Neuronal stem cell (in vitro differentiated cells): Measurements from ENCODE around the gene GPHN.

ENCODE experiments used
- DNase-seq: peaks from one replicate; pipeline ENCODE4 v3.0.0-alpha.2; 2013; ENCODE audit warnings: low spot score
- H2AFZ ChIP-seq: one replicate; pipeline ENCODE4 v1.6.1; 2013; ENCODE audit warnings: mild to moderate bottlenecking, low read length, inconsistent platforms
- H2AK5ac ChIP-seq: 2 replicates; pipeline ENCODE4 v1.6.1; 2013; ENCODE audit warnings: low read depth, mild to moderate bottlenecking, inconsistent platforms, low read length, moderate library complexity, mixed read lengths
- H2BK120ac ChIP-seq: 2 replicates; pipeline ENCODE4 v1.6.1; 2013; ENCODE audit warnings: low read depth, mild to moderate bottlenecking, inconsistent platforms, low read length, moderate library complexity, mixed read lengths
- H2BK12ac ChIP-seq: one replicate; pipeline ENCODE4 v1.6.1; 2013; ENCODE audit warnings: low read length, inconsistent platforms
- H2BK15ac ChIP-seq: 2 replicates; pipeline ENCODE4 v1.6.1; 2013; ENCODE audit warnings: mild to moderate bottlenecking, low read length, inconsistent platforms, mixed read lengths
- H2BK5ac ChIP-seq: one replicate; pipeline ENCODE4 v1.6.1; 2013; ENCODE audit warnings: inconsistent platforms, mild to moderate bottlenecking, low read length, moderate library complexity
- H3K14ac ChIP-seq: one replicate; pipeline ENCODE4 v1.6.1; 2013; ENCODE audit warnings: low read length, inconsistent platforms
- H3K18ac ChIP-seq: 2 replicates; pipeline ENCODE4 v1.6.1; 2013; ENCODE audit warnings: low read length, inconsistent platforms
- H3K23ac ChIP-seq: 2 replicates; pipeline ENCODE4 v1.6.1; 2013; ENCODE audit warnings: low read depth, mild to moderate bottlenecking, mixed read lengths, low read length, inconsistent platforms; ENCODE audit not compliant: poor library complexity
- H3K27ac ChIP-seq: replicated peaks from 3 replicates; pipeline ENCODE4 v1.5.1; 2013; ENCODE audit warnings: low read length, inconsistent platforms
- H3K27me3 ChIP-seq, 3 experiments: 2 replicates each; pipeline ENCODE4 v1.6.1; 2013; ENCODE audit warnings: low read length in 3 of 3, mild to moderate bottlenecking in 2 of 3, inconsistent platforms in 1 of 3, low read depth in 1 of 3, mixed read lengths in 1 of 3, moderate library complexity in 1 of 3; ENCODE audit not compliant: control insufficient read depth in 3 of 3, insufficient read depth in 3 of 3
- H3K36me3 ChIP-seq, 2 donors: replicated peaks in 1 of 2; 2 replicates each; pipeline ENCODE4 v1.6.1; 2013; ENCODE audit warnings: low read length in 2 of 2; ENCODE audit not compliant: control insufficient read depth in 2 of 2, insufficient read depth in 2 of 2
- H3K4ac ChIP-seq: 2 replicates; pipeline ENCODE4 v1.6.1; 2013; ENCODE audit warnings: inconsistent platforms, mild to moderate bottlenecking, low read length, moderate library complexity
- H3K4me1 ChIP-seq, 2 donors: 1 replicate in 1 of 2; 2 replicates in 1 of 2; pipeline ENCODE4 v1.6.1; 2013; ENCODE audit warnings: low read length in 2 of 2, low read depth in 1 of 2; ENCODE audit not compliant: control insufficient read depth in 2 of 2, insufficient read depth in 1 of 2
- H3K4me2 ChIP-seq: one replicate; pipeline ENCODE4 v1.6.1; 2013; ENCODE audit warnings: mild to moderate bottlenecking, low read length, inconsistent platforms; ENCODE audit not compliant: insufficient read depth, poor library complexity, severe bottlenecking
- H3K4me3 ChIP-seq, 2 donors: 2 replicates each; pipeline ENCODE4 v1.5.1; 2013; ENCODE audit warnings: low read length in 2 of 2, mild to moderate bottlenecking in 2 of 2, inconsistent platforms in 1 of 2, moderate library complexity in 1 of 2
- H3K79me1 ChIP-seq: one replicate; pipeline ENCODE4 v1.6.1; 2013; ENCODE audit warnings: low read depth, mild to moderate bottlenecking, inconsistent platforms, low read length, moderate library complexity
- H3K9ac ChIP-seq: one replicate; pipeline ENCODE4 v1.6.1; 2013; ENCODE audit warnings: mild to moderate bottlenecking, low read depth, low read length, inconsistent platforms; ENCODE audit not compliant: poor library complexity
- H3K9me3 ChIP-seq, 2 donors: replicated peaks in 1 of 2; 2 replicates each; pipeline versions ENCODE3 to v1.6.1; 2013; ENCODE audit warnings: low read length in 2 of 2, mild to moderate bottlenecking in 2 of 2, inconsistent platforms in 1 of 2, low read depth in 1 of 2, mixed read lengths in 1 of 2, moderate library complexity in 1 of 2; ENCODE audit not compliant: control insufficient read depth in 2 of 2, insufficient read depth in 1 of 2
- H4K8ac ChIP-seq: one replicate; pipeline ENCODE4 v1.6.1; 2013; ENCODE audit warnings: low read depth, mild to moderate bottlenecking, inconsistent platforms, low read length, moderate library complexity
- H4K91ac ChIP-seq: one replicate; pipeline ENCODE4 v1.6.1; 2013; ENCODE audit warnings: low read length, low read depth, mild to moderate bottlenecking, inconsistent platforms; ENCODE audit not compliant: poor library complexity
- WGBS, 2 donors: extraction: QIAGEN DNeasy Blood & Tissue Kit; methylation state at CpG; one replicate each; pipeline ENCODE4 v1.1.7; 2013; ENCODE audit warnings: missing lambda C conversion rate in 2 of 2, mixed read lengths in 1 of 2; ENCODE audit not compliant: insufficient read length in 2 of 2, insufficient replicate concordance in 1 of 2; ENCODE audit errors: extremely low coverage in 2 of 2; 5-methylcytosine and 5-hydroxymethylcytosine counted together

Gene GPHN

DNA sequence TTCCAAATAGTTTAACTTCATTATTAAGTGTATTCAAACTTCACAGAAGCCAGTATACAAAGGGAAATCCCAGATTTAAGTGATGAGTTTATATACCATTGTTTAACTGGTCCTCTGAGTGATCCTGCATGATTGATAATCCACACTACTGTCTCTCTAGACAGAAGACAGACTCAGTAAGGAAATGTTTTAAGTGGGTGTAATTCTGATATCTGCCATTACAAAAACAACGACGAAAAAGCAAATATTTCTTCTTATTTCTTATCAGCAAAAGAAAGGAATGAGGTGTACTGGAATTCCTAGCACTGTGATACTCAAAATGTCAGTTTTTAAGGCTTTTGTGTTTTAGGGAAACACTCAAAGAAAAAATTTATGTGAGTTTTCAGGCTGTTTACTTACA is 127.5 kb downstream of the GPHN start:
- Histone ChIP-seq H3K4me1 (no peaks in the 10 kb centered on the region), H3K9me3 (no peaks in the 10 kb centered on the region), H2AFZ (no peak overlapping the region), H3K36me3 (no peaks in the 10 kb centered on the region), H3K18ac (no peak overlapping the region), H3K27ac (no peak overlapping the region), H3K79me1 (no peaks in the 10 kb centered on the region), H3K23ac (no peak overlapping the region), H4K8ac (no peak overlapping the region), H2BK15ac (no peak overlapping the region), H3K4me3 (no peak overlapping the region), H2BK120ac (no peak overlapping the region), H3K4ac (no peak overlapping the region), H3K9ac (no peak overlapping the region), H3K14ac (no peak overlapping the region), H2BK5ac (no peak overlapping the region), H2AK5ac (no peak overlapping the region), H4K91ac (no peak overlapping the region), H3K27me3 (no peaks in the 10 kb centered on the region), H3K4me2 (no peak overlapping the region), H2BK12ac (no peak overlapping the region)
- WGBS, 2 donors: no CpG with 5 or more reads among the region's 2 CpGs
- no peak for DNase-seq

GRCh38 chr14:66636240-66636639 is 128.3 kb downstream of the GPHN start:
- Histone ChIP-seq H3K27ac (no peak overlapping the region), H3K4ac (no peak overlapping the region), H3K27me3 (no peaks in the 10 kb centered on the region), H3K79me1 (no peaks in the 10 kb centered on the region), H3K4me1 (no peaks in the 10 kb centered on the region), H3K23ac (no peak overlapping the region), H2AFZ (no peak overlapping the region), H3K36me3 (no peaks in the 10 kb centered on the region), H3K9ac (no peak overlapping the region), H2BK12ac (no peak overlapping the region), H2AK5ac (no peak overlapping the region), H3K18ac (no peak overlapping the region), H3K4me3 (no peak overlapping the region), H2BK120ac (no peak overlapping the region), H2BK5ac (no peak overlapping the region), H3K9me3 (no peaks in the 10 kb centered on the region), H3K4me2 (no peak overlapping the region), H3K14ac (no peak overlapping the region), H4K8ac (no peak overlapping the region), H4K91ac (no peak overlapping the region), H2BK15ac (no peak overlapping the region)
- DNase-seq: no peak

DNA sequence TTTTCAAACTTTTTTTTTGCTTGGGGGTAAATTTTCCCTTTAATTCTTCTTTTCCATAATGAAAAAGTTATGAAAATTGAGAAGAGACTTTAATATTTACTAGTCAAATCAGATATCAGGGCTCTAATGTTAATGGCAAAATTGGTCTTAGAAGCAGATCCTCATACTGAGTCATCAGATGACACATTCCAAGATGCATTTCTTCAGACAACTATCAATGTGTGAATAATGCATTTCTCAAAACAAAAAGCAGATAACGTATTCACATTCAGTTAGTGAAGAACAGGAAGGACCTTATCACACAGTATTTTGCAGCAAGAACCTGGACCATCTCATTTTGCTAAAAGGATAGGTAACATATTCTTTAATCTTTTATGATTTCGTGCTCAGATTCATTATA is 130.7 kb downstream of the GPHN start:
- no peak overlapping the region for H4K8ac ChIP-seq
- no peaks in the 10 kb centered on the region for H3K9me3 ChIP-seq
- H3K9ac ChIP-seq: no peak overlapping the region
- no peaks in the 10 kb centered on the region for H3K4me1 ChIP-seq
- H4K91ac ChIP-seq: no peak overlapping the region
- DNase-seq: no peak
- H3K18ac ChIP-seq: no peak overlapping the region
- H2BK120ac ChIP-seq: no peak overlapping the region
- H2AK5ac ChIP-seq: no peak overlapping the region
- no peak overlapping the region for H3K23ac ChIP-seq
- no peak overlapping the region for H2AFZ ChIP-seq
- no peak overlapping the region for H3K4me2 ChIP-seq
- no peak overlapping the region for H2BK12ac ChIP-seq
- H3K4me3 ChIP-seq: no peak overlapping the region
- no peak overlapping the region for H2BK15ac ChIP-seq
- no peaks in the 10 kb centered on the region for H3K79me1 ChIP-seq
- no CpG with 5 or more reads among the region's 2 CpGs for WGBS, 2 donors
- no peak overlapping the region for H2BK5ac ChIP-seq
- no peak overlapping the region for H3K4ac ChIP-seq
- H3K14ac ChIP-seq: no peak overlapping the region
- H3K36me3 ChIP-seq: no peaks in the 10 kb centered on the region
- no peaks in the 10 kb centered on the region for H3K27me3 ChIP-seq
- no peak overlapping the region for H3K27ac ChIP-seq

DNA sequence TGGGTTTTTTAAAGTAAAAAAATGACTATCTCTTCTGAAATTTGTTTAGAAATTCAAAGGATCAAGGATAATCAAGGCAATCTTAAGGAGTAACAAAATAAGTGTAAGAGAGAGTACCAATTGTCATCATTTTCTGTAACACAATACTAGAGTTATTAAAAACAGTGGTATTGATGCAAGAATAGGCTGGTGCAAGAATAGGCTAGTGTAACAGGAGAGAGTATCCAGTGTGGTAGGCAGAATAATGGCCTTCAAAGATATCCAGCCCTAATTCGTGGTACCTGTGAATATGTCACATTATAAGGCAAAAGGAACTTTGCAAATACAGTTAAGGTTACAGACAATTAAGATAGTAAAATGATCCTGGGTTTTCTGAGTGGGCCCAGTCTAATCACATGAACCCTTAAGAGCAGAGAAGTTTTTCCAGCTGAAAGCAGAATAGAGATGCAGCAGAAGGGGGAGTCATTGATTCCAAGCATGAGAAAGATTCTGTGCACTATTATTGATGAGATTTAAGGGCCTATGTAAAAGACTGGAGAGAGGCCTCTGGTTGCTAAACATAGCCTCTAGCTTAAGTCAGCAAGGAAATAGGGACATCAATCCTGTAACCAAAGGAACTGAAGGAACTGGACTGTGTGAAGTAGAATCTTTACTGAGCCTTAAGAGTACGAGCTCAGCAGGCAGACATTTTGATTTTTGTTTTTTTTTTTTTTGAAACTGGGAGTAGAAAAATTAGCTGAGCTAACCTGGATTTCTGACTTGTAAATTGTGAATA is 134.1 kb downstream of the GPHN start:
- H3K4me3 ChIP-seq: no peak overlapping the region
- no peak overlapping the region for H4K8ac ChIP-seq
- no peak overlapping the region for H2BK12ac ChIP-seq
- no peak for DNase-seq
- no peaks in the 10 kb centered on the region for H3K4me1 ChIP-seq
- WGBS, 2 donors: no CpG with 5 or more reads among the region's 2 CpGs
- no peaks in the 10 kb centered on the region for H3K79me1 ChIP-seq
- no peaks in the 10 kb centered on the region for H3K27me3 ChIP-seq
- no peak overlapping the region for H3K27ac ChIP-seq
- H3K9ac ChIP-seq: no peak overlapping the region
- H3K36me3 ChIP-seq: no peaks in the 10 kb centered on the region
- H4K91ac ChIP-seq: no peak overlapping the region
- H2AK5ac ChIP-seq: no peak overlapping the region
- H2BK120ac ChIP-seq: no peak overlapping the region
- no peak overlapping the region for H3K18ac ChIP-seq
- H3K14ac ChIP-seq: no peak overlapping the region
- H2BK5ac ChIP-seq: no peak overlapping the region
- H2BK15ac ChIP-seq: no peak overlapping the region
- no peak overlapping the region for H3K4me2 ChIP-seq
- H3K23ac ChIP-seq: no peak overlapping the region
- H2AFZ ChIP-seq: no peak overlapping the region
- no peak overlapping the region for H3K4ac ChIP-seq
- H3K9me3 ChIP-seq: no peaks in the 10 kb centered on the region
